NOMO-1 (cell line): ENCODE results near the gene GPATCH2L.

Experiments used
- DNase-seq, 2 experiments: peaks; one replicate each; lab custom pipeline; 2025; ENCODE audit not compliant: unreplicated experiment in 2 of 2; lab: John Stamatoyannopoulos, UW

GPATCH2L gene

GRCh38 chr14:76252471-76252870 is 100.7 kb downstream of the GPATCH2L start:
- DNase-seq = no peak

- DNase-seq = no peak
Observed at GRCh38 chr14:76253111-76253510, 101.4 kb downstream of the GPATCH2L start.

GRCh38 chr14:76256545-76256944 is 104.8 kb downstream of the GPATCH2L start:
- DNase-seq = no peak

DNA sequence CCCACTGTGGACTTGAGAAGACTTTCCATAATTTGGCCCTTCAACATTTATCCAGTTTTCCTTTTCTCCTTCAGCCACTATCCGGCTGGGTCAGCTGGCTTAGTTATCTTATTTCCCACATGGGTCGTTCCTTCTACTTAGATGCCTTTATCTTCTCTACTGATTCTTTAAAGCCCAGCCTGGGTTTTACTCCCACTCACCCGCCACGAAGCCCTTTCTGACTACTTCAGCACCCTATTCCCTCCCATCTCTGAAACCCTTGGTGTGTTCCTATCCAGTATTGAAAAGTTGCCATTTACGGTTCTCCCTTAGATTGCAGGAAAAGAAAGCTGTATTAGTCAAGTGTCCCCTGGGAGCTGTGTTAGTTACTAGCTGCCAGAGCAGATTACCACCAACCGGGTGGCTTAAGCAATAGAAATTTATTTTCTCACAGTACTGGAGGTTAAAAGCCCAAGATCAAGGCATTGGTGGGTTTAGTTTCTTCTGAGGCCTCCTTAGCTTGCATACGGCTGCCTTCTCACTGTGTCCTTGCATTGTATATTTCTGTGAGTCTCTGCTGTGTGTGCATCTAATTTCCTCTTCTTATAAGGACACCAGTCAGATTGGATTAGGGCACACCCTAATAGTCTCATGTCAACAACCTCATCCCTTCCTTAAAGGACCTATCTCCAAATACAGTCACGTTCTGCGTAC is 105.5 kb downstream of the GPATCH2L start:
- no peak for DNase-seq

DNA sequence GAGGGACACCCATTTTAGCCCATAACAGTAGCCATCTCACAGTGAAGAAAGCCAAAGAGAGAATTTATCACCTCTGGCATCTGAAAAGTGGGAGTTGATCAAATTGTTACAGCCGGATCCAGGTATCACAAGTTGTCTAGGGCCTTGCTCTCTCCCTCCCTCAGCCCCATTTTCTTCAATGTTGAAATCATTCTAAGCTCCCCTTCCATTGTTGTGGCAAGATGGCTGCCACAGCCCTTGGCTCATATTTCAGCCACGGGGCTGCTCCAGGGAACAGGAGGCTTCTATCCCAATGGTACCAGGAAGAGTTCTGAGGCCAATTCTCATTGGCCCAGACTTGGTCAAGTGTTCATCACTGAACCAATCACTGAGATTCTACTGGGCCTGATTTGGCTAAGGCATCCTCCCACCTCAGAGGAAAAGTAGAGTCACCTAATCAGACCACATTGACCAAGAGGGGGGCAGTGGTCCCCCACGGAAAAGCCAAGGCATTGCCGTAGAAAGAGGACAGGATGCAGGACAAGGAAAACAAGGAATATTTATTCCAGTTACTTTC is 106.2 kb downstream of the GPATCH2L start:
- DNase-seq = no peak

DNA sequence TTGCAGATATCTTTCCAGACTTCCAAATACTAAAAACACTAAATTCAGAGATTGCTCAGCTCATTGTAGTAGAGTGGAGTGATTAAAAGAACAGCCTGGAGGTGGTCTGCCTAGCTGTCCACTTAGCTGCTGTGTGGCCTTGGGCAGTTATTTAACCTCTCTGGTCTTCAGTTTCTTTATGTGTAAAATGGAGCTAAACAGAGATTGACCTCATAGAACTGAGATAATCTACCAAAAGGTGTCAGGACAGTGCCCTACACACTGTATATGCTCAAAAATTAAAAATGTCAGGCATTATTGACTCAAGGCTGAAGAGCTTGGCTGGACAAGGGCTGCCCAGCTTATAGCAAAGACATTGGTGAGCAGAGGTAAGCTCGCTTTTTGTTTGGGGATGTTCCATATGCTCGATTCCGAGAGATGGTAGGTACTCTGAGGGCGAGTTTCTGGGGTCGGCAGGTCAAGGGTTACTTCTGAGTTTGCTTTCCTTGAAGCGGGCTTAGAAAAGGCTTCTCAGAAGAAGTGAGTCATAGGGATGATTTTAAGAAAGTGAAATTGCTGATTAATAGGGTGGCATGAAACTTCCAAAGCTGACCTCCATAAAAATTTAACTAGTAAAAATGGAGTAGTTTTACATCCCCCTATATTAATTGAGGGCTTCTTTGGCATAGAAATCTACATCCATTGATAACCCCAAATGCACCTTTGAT is 107.5 kb downstream of the GPATCH2L start:
- no peak for DNase-seq

- DNase-seq = no peak
Observed at GRCh38 chr14:76260749-76261148, 109.0 kb downstream of the GPATCH2L start.

DNA sequence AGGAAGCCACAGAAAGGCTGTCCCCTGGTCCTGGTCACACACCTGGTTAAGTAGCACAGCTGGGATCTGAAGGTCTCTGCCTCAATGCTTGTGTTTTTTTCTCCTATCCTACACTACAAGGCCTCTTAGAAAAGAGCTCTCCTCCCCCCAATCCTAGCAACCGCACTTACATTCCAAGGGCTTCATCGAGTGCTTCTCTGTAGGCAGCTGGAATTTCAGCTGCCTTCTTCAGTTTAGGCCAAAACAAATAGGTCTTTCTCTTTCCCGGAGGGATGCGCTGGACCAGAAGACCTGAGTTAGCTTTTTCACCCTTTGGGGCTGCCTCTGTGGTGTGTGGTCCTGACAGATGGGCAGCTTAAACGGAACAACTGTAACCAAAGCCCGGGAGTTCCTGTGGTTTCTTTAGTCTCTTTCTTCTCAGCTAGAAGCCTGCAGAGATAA is 109.7 kb downstream of the GPATCH2L start:
- DNase-seq = no peak

- DNase-seq = no peak
Observed at GRCh38 chr14:76262641-76263040, 110.9 kb downstream of the GPATCH2L start.
